ENCODE measurements around the gene PAX8.
"Not testable (repeated sequence)": the region's sequence is repeated elsewhere in the genome, so short reads cannot be mapped to it uniquely, and the experiment has no call there.

Gene PAX8

GRCh38 chr2:113288117-113288673, 9.5 kb upstream of the PAX8 start:
- not testable (repeated sequence) for DNase-seq

DNA sequence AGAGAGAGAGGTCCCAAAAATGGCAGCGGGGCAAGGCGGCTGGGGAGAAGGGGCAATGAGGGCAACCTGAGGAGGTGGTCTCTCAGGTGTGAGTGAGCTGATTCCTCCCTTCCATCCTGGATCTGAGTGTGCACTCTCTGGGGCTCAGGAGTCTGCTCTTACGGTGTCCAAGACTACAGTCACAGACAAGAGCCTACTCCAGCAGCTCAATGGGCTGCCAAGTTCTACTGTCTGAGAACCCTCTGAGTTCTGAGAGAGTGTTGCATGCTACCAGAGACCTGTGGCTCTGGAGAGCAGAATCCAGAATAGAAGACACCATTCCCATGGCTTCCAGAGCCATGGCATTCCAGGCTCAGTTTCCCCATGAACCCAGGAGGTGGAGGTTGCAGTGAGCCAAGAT, 7.1 kb upstream of the PAX8 start:
- no peak for DNase-seq

DNA sequence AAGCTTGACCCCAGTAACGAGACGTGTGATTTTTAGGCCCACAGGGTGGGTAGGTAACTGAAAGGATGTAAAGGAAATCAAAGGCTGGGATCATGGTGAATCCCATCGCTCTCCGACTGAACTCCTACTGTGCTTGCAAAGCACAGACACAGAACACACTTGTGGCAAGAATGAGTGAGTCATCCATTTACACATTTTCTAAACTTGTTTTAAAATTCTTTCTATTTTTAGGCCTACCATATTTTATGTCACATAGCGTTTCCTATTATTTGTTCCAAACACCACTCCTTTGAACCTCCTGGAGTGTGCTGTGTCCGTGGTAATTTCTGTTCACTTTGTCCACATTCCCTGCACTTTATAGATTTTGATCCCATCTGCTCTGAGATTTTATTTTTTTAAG, 6.3 kb upstream of the PAX8 start:
- not testable (repeated sequence) for DNase-seq

- DNase-seq: no peak
Measured at GRCh38 chr2:113284476-113284875, 5.8 kb upstream of the PAX8 start.

GRCh38 chr2:113283704-113284284, 5.1 kb upstream of the PAX8 start:
- DNase-seq: no peak

GRCh38 chr2:113282747-113283533, 4.2 kb upstream of the PAX8 start:
- no peak for DNase-seq

DNA sequence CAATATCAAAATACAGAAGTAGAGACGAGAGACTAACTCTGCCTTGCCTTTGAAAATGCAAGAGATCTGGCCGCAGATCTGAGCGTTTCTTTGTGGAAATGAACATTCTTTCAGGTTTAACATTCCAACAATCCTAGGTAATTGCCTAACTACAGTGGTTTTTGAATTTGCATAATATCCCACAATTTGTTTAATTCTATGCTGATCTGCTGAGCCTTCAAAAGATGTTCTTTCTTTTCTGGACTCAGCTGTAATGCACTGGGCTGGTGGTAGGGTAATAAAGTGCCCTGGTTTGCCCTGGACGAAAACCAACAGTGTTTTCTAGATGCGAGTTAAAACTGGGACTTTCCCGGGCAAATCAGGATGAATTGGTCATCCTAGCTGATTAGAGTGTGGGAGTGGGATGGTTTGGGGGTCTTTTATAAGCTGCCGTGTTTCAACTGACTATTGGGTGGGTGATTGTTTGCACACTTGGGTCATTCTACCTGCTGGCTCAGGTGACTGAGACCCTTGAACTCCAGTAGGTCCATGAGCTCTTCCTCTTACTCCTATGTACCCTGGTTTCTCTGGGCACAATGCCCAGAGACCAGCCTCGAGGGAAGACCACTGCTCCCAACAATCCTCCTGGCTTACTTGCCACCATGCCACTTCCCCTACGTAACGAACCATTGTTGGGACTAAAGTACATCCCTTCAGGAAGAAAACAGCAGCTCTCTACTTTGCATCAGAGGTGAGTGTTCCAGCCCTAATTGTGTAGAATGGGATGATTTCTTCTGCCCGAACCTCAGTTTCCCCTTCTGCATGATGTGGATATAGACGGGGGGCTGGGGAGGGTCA, 3.4 kb upstream of the PAX8 start:
- DNase-seq: no peak

DNA sequence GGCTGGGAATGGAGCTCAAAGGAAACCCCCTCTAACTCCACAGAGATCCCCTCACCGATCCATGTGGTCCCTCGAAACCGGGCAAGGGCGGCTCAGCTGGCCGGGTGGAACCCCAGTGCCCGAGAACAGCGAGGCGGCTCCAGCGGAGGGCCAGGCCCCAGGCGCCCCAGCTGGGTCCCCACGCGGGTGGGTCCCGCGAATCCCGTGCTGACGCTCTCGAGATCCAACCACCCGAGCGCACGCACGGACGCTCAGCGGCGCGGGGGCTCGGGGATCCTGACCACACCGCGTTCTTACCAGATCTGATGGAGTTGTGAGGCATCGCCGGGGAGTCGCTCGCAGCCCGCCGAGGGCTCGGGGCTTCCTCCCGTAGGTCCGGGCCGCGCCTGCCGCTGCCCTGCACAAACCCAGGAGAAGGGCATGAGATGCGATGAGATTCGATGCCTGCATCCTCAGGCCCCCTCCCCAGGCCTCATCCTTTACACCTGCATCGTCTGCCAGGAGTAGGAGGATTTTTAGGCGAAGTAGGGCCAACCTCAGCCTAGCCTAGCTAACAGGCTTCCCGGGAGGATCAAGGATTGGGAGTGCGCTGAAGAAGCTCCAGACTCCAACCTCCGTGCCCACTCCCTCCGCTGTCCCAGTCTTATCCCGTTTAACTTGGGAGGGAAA, 514 bp downstream of the PAX8 start:
- DNase-seq: no peak

DNA sequence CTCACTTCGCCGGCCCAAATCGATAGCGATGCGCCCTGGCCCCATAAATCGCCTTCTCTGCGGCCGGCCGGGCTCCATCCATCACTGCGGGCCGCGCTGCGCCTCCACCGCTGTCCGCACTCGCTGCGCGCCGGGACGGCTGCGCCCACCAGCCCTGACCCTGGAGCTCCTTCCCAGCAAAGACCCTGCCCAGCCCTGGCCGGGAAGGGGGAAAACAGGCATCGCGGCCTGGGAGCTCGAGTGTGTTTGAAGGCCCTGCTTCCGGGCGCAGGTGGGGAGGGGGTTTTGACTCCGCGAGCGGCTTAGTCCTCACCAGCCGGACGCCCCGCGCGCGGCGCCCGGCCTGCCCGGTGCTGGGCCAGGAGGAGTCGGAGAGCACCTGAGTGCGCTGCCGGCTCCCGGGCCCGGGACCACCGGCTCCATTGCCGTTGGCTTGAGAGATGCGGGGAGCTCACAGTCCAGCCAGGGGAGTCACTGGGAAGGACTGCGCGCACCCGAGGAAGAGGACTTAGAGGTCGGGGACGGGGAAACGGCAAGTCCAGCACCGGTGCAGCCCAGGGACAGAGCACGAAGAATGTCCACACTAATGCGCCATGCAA, 1.1 kb downstream of the PAX8 start:
- no peak for DNase-seq

DNA sequence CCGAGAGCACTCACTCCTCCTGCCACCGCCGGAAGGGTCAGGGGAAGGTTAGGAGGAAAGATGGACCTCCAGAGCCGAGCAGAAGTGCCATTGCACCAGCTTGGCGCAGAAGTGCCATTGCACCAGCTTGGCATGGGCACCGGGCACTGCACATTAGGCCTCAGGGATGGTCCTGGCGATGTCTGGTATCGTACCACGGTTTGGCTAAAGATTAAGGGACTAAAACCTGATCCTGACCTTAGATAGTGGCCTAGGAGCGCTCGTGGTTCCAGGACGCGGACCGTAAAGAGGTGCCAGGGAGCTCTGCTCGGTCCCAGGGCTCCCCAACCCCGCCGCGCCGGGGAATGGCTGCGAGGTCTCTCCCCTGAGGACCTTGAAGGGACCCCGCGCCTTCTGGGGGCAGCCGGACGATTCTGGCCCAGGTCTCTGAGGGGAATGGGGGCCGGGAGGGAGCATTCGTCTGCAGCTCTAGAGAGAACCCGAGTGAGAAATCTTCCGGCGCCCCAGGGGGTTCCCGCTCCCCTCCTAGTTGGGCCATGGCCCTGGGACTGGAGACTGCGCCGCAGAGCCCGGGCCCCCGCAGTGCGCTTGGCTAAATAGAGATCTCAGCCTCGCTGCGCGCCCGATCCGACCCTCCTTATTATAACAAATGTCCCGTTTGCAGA, 1.8 kb downstream of the PAX8 start:
- no peak for DNase-seq

- DNase-seq: no peak
Measured at GRCh38 chr2:113276216-113276760, 2.4 kb downstream of the PAX8 start.

- no peak for DNase-seq
Measured at GRCh38 chr2:113275556-113276215, 3.0 kb downstream of the PAX8 start.

- DNase-seq: no peak
Measured at GRCh38 chr2:113274432-113274831, 4.3 kb downstream of the PAX8 start.

GRCh38 chr2:113273981-113274380, 4.7 kb downstream of the PAX8 start:
- no peak for DNase-seq

- no peak for DNase-seq
Measured at GRCh38 chr2:113273027-113273551, 5.6 kb downstream of the PAX8 start.

- no peak for DNase-seq
Measured at GRCh38 chr2:113272477-113272876, 6.2 kb downstream of the PAX8 start.

DNA sequence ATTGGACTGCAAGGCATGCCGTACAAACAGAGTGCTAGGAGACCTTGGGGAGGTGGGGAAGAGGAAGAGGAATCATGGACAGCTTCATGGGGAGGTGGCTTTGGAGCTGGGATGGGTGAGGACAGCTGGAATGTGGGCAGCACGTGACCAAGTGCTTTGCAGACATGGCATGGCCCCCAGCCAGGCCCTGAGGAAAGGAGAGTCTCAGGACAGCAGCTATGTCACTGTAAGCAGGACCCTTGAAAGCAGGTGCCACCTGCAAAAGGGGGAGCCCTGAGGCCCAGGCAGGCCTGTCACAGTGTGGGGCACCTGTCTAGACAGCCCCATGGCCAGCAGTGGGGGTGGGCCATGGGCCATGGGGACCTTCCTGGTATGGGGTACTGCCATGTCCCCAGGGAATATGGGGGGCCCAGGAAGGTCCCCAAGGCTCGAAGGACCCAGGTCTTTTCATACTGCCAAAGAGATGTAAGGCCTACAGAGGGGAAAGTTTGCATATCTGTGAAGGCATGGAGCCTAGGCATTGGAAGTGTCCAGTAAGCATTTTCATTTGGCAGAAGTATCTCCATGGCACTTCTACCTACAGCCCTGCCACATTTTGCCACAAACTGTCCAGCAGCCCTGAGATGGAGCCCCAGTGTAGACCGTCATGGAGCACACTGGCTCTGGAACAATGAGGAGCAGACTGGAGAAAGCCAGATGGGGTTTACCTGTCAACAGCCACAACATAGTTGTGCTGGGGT, 9.9 kb downstream of the PAX8 start:
- no peak for DNase-seq

- no peak for DNase-seq
Measured at GRCh38 chr2:113266431-113266830, 12.3 kb downstream of the PAX8 start.

DNA sequence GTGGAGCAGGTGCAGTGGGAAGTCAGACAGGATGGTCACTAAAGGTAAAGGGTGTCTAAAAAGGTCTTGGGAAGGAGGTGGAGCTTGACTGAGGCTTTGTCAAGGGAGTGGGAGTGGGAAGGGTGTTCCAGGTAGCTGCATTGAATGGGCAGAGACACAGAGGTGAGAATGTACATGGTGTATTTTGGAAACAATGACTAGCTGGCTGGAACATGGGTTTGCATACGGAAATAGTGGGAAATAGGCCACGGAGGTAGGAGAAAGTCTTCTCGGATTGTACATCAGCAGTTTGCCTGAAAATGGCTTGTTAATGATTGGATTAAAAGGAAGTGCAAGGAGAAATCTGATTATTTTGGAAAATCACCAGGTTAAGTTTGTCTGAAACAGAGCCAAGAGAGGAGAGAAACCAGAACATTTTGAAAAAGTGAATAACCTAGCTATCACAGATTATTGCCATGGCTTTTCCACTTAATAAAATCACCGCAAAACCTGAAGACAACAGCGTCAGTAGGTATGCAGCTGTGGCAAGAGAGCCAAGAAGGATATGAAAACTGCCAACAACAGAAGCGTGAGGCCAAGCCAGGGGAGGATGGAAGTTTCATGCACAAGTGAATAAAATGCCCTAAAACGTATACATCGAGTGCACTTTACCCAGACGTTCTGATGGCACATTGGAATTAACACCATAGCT, 13.9 kb downstream of the PAX8 start:
- DNase-seq: no peak

Measured in NCI-H1436 treated with DMSO at 0.1 percent for 48 hours (cell line).